HG02763 (cell line): ENCODE results near the gene IL1RAP.
"Not testable (repeated sequence)": the region's sequence is repeated elsewhere in the genome, so short reads cannot be mapped to it uniquely, and the experiment has no call there.

ENCODE experiments used
- ATAC-seq: cut with Tn5 transposase; IDR thresholded peaks from one replicate; pipeline ENCODE4 v1.9.1; 2021; ENCODE audit warnings: mild to moderate bottlenecking, moderate library complexity; ENCODE audit not compliant: unreplicated experiment

IL1RAP gene

GRCh38 chr3:190506271-190506670 is 7.6 kb upstream of the IL1RAP start:
- ATAC-seq, result no peak

GRCh38 chr3:190512666-190513065 is 1.2 kb upstream of the IL1RAP start:
- ATAC-seq, result no peak

- ATAC-seq, result no peak
Observed at GRCh38 chr3:190514413-190515153, 698 bp downstream of the IL1RAP start.

- ATAC-seq, result no peak
Observed at GRCh38 chr3:190516416-190516815, 2.5 kb downstream of the IL1RAP start.

GRCh38 chr3:190517687-190518086 is 3.8 kb downstream of the IL1RAP start:
- ATAC-seq, result no peak

- ATAC-seq, result not testable (repeated sequence)
Observed at GRCh38 chr3:190518531-190518930, 4.6 kb downstream of the IL1RAP start.

- ATAC-seq, result no peak
Observed at GRCh38 chr3:190519886-190520285, 6.0 kb downstream of the IL1RAP start.

- no peak for ATAC-seq
Observed at GRCh38 chr3:190521998-190522397, 8.1 kb downstream of the IL1RAP start.

GRCh38 chr3:190522621-190523222 is 8.8 kb downstream of the IL1RAP start:
- ATAC-seq, result no peak

- ATAC-seq, result no peak
Observed at GRCh38 chr3:190524942-190525341, 11.1 kb downstream of the IL1RAP start.

GRCh38 chr3:190525634-190526033 is 11.7 kb downstream of the IL1RAP start:
- ATAC-seq, result no peak

- no peak for ATAC-seq
Observed at GRCh38 chr3:190526787-190527762, 13.2 kb downstream of the IL1RAP start.

GRCh38 chr3:190528706-190529105 is 14.8 kb downstream of the IL1RAP start:
- no peak for ATAC-seq

- no peak for ATAC-seq
Observed at GRCh38 chr3:190531406-190531805, 17.5 kb downstream of the IL1RAP start.

GRCh38 chr3:190532731-190533203 is 18.9 kb downstream of the IL1RAP start:
- ATAC-seq, result no peak

- ATAC-seq, result no peak
Observed at GRCh38 chr3:190533511-190534281, 19.8 kb downstream of the IL1RAP start.

- ATAC-seq, result no peak
Observed at GRCh38 chr3:190534386-190534785, 20.5 kb downstream of the IL1RAP start.

GRCh38 chr3:190534986-190535385 is 21.1 kb downstream of the IL1RAP start:
- ATAC-seq, result no peak

- no peak for ATAC-seq
Observed at GRCh38 chr3:190537146-190537545, 23.3 kb downstream of the IL1RAP start.

- ATAC-seq, result no peak
Observed at GRCh38 chr3:190538288-190538687, 24.4 kb downstream of the IL1RAP start.

GRCh38 chr3:190539526-190539925 is 25.6 kb downstream of the IL1RAP start:
- no peak for ATAC-seq
